ENCODE results near the gene WDR82.

The WDR82 gene

DNA sequence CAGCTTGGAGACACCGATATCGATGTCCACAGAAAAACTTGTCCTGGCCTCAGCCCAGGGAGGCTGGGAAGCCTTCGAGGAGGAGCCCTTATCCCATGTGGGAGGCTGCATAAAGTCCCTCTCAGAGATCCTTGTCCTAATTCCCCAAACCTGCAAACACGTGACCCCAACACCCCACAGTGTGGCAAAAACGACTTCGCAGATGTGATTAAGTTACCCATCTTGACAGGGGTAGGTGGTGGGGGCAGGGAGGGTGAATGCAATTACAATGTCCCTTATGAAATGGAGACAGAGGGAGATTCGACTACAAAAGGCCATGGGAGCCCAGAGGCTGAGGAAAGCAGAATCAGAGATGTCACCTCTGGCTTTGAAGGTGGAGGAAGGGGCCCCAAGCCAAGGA, 50.7 kb downstream of the WDR82 start:
- no peaks in the 10 kb centered on the region for H3K27me3 ChIP-seq (ENCODE audit: control insufficient read depth, insufficient read depth, low read length)
- H3K4me1 ChIP-seq (ENCODE audit: control insufficient read depth, insufficient read depth, low read length): no peaks in the 10 kb centered on the region
- no peaks in the 10 kb centered on the region for H3K9me3 ChIP-seq (ENCODE audit: control insufficient read depth, low read length)
- no peak overlapping the region for H3K9ac ChIP-seq (ENCODE audit: low read length)
- no peak overlapping the region for H3K4me3 ChIP-seq (ENCODE audit: low read length)
- peaks cover 17% of the 10 kb centered on the region for H3K36me3 ChIP-seq (ENCODE audit: control insufficient read depth, insufficient read depth, low read length)

DNA sequence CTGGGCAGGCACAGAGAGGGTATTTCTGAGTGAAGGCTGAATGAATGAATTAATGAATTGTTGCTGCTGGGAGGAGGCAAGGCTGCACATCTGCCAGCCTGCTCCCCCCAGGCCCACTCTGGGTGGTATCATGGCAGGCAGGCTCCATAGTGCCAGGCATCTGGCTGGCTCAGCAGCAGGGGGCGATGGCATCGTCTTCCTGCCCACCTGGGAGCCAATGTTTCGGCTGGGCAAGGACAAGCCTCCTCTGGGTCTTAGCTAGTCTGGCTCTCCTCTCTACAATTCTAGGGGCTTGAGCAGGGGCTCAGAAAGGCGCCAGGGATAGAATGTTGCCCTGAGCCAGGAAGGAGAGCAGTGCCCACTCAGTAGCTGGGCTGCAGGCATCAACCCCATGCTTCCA, 51.3 kb downstream of the WDR82 start:
- H3K36me3 ChIP-seq (ENCODE audit: control insufficient read depth, insufficient read depth, low read length): peaks cover 17% of the 10 kb centered on the region
- no peak overlapping the region for H3K9ac ChIP-seq (ENCODE audit: low read length)

DNA sequence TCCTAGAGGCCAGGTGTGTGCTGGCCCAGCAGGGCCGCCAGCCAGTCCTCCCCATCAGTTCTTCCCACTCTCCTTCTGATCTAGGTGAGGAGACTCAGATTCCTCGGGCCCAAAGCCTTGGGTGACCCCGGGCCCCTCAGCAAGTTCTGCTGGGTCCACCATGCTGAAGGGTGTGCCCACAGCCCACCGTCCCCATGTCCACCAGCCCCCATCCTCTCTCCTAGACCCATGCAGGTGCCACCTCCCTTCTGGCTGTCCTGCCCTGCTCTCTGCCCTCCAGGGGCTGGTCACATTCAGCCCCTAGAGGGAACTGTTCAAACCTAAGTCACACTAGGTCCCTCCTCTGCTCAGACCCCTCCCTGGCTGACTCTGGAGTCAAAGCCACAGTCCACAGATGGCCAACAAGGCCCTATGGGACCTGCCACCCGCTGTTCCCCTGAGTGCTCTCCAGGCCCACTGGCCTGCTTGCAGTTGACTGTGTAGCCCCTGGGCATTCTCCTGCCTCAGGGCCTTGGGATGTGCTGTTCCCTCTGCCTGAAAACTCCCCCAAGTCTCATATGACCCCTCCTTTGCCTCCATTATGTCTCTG, 52.1 kb downstream of the WDR82 start:
- H3K9me3 ChIP-seq (ENCODE audit: control insufficient read depth, low read length): no peaks in the 10 kb centered on the region
- no peaks in the 10 kb centered on the region for H3K27me3 ChIP-seq (ENCODE audit: control insufficient read depth, insufficient read depth, low read length)
- H3K4me3 ChIP-seq (ENCODE audit: low read length): no peak overlapping the region
- no peak overlapping the region for H3K9ac ChIP-seq (ENCODE audit: low read length)
- H3K36me3 ChIP-seq (ENCODE audit: control insufficient read depth, insufficient read depth, low read length): peaks cover 17% of the 10 kb centered on the region
- H3K4me1 ChIP-seq (ENCODE audit: control insufficient read depth, insufficient read depth, low read length): no peaks in the 10 kb centered on the region

More for the DNA sequence above, 51.3 kb downstream of the WDR82 start:
- no peaks in the 10 kb centered on the region for H3K9me3 ChIP-seq (ENCODE audit: control insufficient read depth, low read length)
- no peaks in the 10 kb centered on the region for H3K27me3 ChIP-seq (ENCODE audit: control insufficient read depth, insufficient read depth, low read length)
- H3K4me1 ChIP-seq (ENCODE audit: control insufficient read depth, insufficient read depth, low read length): no peaks in the 10 kb centered on the region
- no peak overlapping the region for H3K4me3 ChIP-seq (ENCODE audit: low read length)

DNA sequence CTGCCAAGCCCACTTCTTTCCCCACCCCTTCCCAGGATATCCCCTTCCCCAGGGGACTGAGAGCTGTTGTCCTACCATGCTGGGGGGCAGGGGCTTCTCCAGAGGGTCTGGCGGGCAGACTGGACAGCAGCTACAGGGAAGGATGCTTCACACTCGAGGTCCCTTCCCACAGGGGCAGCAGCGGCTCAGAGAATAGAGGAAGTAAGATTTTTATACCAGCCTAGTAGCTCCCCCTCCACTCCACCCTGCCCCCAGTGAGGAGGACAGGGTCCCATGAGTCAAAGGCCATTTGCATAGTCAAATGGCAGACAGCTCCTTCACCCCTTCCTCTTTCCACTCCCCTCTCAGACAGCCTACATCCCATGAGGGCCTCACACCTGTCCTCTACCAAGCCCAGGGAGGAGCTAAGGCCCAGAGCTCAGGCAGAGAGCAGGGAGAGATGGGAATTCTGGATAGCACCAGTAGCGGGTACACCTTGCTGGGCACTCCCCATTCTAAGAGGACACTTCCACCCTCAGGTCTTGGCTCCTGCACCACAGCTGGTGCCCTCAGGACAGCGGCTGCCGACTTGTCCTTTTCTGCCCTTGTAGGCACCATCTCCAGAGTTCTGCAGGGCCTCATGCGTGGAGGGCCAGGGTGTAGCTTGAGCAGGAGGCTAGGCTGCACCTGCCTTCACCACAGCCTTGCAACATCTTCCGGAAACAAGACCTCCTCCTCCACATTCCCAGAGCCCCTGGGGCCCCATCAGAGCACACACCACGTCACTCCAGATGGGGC, 52.8 kb downstream of the WDR82 start, which contains the start of gene TLR9:
TSS of gene TLR9 (minus strand) at position 194 of the 777 bp plus-strand sequence. CDS start at position 78, 116 bp downstream.
- H3K9me3 ChIP-seq (ENCODE audit: control insufficient read depth, low read length): no peaks in the 10 kb centered on the region
- H3K27me3 ChIP-seq (ENCODE audit: control insufficient read depth, insufficient read depth, low read length): no peaks in the 10 kb centered on the region
- H3K9ac ChIP-seq (ENCODE audit: low read length): no peak within 1 kb of the TSS
- peaks cover 17% of the 10 kb centered on the region for H3K36me3 ChIP-seq (ENCODE audit: control insufficient read depth, insufficient read depth, low read length)
- H3K4me3 ChIP-seq (ENCODE audit: low read length): no peak within 1 kb of the TSS
- H3K4me1 ChIP-seq (ENCODE audit: control insufficient read depth, insufficient read depth, low read length): peaks cover 4% of the 10 kb centered on the region

DNA sequence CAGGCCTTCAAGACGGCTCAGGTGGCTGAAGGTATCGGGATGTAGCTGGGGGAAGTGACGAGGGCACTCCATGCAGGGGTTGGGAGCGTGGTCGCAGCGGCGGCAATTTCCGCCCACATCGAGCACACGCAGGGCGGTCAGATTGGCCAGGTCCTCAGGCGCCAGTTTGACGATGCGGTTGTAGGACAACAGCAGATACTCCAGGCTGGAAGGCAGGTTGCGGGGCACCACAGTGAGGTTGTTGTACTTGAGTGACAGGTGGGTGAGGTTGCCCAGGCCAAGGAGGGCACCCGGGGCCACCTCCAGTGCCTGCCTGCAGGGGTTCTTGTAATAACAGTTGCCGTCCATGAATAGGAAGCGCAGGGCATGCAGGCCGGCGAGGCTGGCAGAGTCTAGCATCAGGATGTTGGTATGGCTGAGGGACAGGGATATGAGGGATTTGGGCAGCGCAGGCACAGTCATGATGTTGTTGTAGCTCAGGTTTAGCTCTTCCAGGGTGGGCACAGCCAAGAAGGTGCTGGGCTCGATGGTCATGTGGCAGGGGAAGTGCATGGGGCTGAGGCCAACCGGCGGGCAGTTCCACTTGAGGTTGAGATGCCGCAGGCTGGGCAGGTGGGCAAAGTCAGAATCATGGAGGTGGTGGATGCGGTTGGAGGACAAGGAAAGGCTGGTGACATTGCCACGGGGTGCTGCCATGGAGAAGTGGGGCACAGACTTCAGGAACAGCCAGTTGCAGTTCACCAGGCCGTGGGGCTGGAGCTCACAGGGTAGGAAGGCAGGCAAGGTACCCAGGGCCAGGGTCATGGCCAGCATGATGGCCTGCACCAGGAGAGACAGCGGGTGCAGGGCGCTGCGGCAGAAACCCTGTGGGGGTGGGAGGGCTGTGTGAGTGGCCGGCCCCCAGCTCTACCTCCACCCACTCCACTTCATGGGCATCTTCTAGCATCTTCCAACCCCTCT, 54.7 kb downstream of the WDR82 start:
- H3K4me3 ChIP-seq (ENCODE audit: low read length): no peak overlapping the region
- no peak overlapping the region for H3K9ac ChIP-seq (ENCODE audit: low read length)
- no peaks in the 10 kb centered on the region for H3K36me3 ChIP-seq (ENCODE audit: control insufficient read depth, insufficient read depth, low read length)
- no peaks in the 10 kb centered on the region for H3K27me3 ChIP-seq (ENCODE audit: control insufficient read depth, insufficient read depth, low read length)
- H3K4me1 ChIP-seq (ENCODE audit: control insufficient read depth, insufficient read depth, low read length): peaks cover 20% of the 10 kb centered on the region
- no peaks in the 10 kb centered on the region for H3K9me3 ChIP-seq (ENCODE audit: control insufficient read depth, low read length)

DNA sequence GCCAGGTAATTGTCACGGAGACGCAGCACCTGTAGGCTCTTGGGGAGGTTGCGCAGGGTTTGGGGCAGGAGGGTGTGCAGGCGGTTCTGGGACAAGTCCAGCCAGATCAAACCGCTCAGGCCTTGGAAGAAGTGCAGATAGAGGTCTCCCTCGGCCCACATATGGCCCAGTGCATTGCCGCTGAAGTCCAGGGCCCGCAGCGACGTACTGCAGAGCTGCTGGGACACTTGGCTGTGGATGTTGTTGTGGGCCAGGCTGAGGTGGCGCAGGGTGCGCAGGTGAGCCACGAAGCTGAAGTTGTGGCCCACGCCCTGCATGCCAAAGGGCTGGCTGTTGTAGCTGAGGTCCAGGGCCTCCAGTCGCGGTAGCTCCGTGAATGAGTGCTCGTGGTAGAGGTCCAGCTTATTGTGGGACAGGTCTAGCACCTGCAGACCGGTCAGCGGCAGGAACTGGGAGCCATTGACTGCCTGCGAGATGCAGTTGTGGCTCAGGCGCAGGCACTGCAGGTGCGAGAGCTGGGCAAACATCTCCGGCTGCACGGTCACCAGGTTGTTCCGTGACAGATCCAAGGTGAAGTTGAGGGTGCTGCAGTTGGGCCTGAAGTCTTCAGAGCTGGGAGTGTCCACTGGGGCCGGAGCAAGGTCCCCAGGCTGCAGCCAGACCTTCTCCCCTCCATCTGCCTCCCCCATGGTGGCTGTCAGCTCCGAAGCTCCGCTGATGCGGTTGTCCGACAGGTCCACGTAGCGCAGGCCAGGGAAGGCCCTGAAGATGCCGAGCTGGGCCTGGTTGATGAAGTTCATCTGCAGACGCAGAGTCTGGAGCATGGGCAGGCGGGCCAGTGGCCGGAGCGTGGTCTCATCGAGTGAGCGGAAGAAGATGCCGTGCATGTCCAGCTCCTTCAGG, 55.9 kb downstream of the WDR82 start:
- no peak overlapping the region for H3K4me3 ChIP-seq (ENCODE audit: low read length)
- peaks cover 32% of the 10 kb centered on the region for H3K4me1 ChIP-seq (ENCODE audit: control insufficient read depth, insufficient read depth, low read length)
- H3K36me3 ChIP-seq (ENCODE audit: control insufficient read depth, insufficient read depth, low read length): no peaks in the 10 kb centered on the region
- H3K9ac ChIP-seq (ENCODE audit: low read length): no peak overlapping the region
- H3K9me3 ChIP-seq (ENCODE audit: control insufficient read depth, low read length): no peaks in the 10 kb centered on the region
- H3K27me3 ChIP-seq (ENCODE audit: control insufficient read depth, insufficient read depth, low read length): no peaks in the 10 kb centered on the region

DNA sequence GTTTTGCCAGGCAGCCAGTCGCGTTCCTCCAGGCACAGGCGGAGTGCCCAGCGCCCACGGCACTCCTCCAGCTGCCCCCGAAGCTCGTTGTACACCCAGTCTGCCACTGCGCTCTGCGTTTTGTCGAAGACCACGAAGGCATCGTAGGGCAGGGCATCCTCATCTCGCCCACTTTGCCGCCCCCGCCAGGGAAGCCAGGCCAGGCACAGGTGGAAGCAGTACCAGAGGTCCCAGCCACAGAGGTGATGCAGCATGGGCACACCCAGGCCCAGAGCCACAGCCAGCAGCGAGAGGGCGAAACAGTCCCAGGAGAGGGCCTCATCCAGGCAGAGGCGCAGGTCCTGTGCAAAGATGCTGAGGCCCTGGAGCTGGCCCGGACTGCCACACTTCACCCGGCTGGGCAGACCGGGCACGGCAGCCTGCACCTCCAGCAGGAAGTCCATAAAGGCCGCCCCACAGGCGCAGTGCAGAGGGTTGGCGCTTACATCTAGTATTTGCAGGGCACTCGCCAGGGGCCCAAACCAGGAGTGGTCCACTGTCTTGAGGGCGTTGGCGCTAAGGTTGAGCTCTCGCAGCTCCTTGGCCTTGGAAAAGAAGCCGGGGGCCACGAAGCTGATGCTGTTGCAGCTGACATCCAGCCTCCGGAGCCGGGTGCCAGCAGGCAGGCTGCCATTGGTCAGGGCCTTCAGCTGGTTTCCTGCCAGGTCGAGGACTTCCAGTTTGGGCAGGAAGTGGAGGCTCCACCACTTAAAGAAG, 56.7 kb downstream of the WDR82 start:
- no peak overlapping the region for H3K9ac ChIP-seq (ENCODE audit: low read length)
- H3K4me1 ChIP-seq (ENCODE audit: control insufficient read depth, insufficient read depth, low read length): peaks cover 39% of the 10 kb centered on the region
- H3K9me3 ChIP-seq (ENCODE audit: control insufficient read depth, low read length): no peaks in the 10 kb centered on the region
- no peak overlapping the region for H3K4me3 ChIP-seq (ENCODE audit: low read length)
- H3K27me3 ChIP-seq (ENCODE audit: control insufficient read depth, insufficient read depth, low read length): no peaks in the 10 kb centered on the region
- H3K36me3 ChIP-seq (ENCODE audit: control insufficient read depth, insufficient read depth, low read length): no peaks in the 10 kb centered on the region

DNA sequence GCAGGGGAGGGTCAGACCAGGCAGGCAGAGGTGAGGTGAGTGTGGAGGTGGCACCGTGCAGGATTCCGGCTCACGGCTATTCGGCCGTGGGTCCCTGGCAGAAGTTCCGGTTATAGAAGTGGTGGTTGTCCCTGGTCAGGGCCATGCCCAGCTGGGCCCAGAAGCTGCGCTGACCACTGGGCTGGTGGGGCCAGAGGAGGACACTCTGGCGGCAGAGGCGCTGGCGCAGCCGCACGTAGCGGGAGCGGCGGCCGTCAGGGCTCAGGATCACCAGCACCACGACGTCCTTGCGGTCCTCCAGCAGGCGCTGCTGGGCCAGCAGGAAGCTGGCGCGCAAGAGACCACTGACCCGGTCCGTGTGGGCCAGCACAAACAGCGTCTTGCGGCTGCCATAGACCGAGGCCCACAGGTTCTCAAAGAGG, 57.3 kb downstream of the WDR82 start:
- H3K4me3 ChIP-seq (ENCODE audit: low read length): no peak overlapping the region
- peaks cover 45% of the 10 kb centered on the region for H3K4me1 ChIP-seq (ENCODE audit: control insufficient read depth, insufficient read depth, low read length)
- H3K9ac ChIP-seq (ENCODE audit: low read length): no peak overlapping the region

DNA sequence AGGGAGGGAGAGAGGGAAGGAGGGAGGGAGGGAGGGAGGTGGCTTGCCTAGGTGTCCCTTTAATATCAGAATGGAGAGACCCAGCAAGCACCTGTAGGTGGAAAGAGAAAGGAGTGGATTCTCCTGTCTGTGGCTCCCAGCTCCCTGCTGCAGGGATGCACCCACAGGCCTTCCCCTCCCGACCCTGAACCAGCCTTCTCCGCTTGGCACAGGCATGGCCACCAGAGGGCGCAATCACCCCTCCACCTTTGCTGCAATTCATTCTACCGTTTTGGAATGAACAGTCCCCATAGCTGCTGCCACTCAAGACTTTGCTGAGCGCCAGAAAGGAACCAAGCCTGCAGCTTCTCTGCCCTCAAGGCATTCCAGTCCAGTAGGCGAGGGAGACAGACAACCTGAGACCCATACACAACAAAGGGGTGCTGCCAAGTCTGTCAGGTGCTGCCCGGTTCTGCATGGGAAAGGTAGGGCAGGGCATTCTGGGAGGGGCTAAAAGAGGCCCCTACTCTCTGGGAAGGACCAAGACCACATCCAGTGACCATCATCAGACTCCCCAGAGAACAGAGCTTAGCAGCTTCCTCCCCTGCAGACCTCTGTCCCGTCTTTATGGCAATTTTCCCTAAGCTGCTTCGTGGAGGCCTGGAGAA, 57.9 kb downstream of the WDR82 start:
- Histone ChIP-seq H3K4me3 (ENCODE audit: low read length) (no peak overlapping the region), H3K9ac (ENCODE audit: low read length) (no peak overlapping the region), H3K27me3 (ENCODE audit: control insufficient read depth, insufficient read depth, low read length) (no peaks in the 10 kb centered on the region), H3K36me3 (ENCODE audit: control insufficient read depth, insufficient read depth, low read length) (no peaks in the 10 kb centered on the region), H3K9me3 (ENCODE audit: control insufficient read depth, low read length) (no peaks in the 10 kb centered on the region), H3K4me1 (ENCODE audit: control insufficient read depth, insufficient read depth, low read length) (peaks cover 51% of the 10 kb centered on the region)

More for the DNA sequence above, 57.3 kb downstream of the WDR82 start:
- Histone ChIP-seq H3K9me3 (ENCODE audit: control insufficient read depth, low read length) (no peaks in the 10 kb centered on the region), H3K36me3 (ENCODE audit: control insufficient read depth, insufficient read depth, low read length) (no peaks in the 10 kb centered on the region), H3K27me3 (ENCODE audit: control insufficient read depth, insufficient read depth, low read length) (no peaks in the 10 kb centered on the region)

DNA sequence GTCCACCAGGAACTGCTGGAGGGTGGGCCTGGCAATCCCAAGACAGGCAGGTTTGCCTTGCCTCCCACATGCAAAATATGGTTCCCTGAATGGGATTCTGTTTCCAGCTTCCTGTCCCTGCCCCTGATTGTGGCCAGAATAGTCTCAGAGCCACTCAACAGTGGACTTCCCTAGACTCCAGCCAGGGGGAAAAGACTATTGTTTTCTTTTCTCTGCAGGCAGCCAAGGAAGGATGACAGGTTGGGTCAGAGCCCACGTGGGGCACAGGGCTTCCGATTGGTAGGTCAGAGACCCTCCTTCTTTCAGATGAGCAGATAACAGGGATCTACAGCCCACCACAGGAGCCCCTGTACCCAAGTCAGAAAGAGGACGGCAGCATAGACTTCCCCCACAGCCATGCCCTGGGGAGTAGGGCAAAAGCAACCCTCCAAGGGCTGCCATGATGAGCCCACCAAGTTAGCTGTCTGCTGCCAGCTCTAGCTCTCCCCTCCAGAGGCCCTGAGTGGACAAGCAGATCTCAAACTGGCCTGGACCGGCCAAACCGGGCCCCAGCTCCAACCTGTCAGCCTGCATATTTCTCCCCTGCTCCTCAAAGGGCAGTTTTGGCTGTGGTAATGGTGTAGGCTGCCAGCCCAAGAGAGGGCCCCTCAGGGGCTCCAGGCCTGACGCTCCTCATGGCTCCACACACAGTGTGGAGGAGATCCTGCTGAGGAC, 59.4 kb downstream of the WDR82 start:
- Histone ChIP-seq H3K4me3 (ENCODE audit: low read length) (no peak overlapping the region), H3K9me3 (ENCODE audit: control insufficient read depth, low read length) (no peaks in the 10 kb centered on the region), H3K36me3 (ENCODE audit: control insufficient read depth, insufficient read depth, low read length) (peaks cover 7% of the 10 kb centered on the region), H3K9ac (ENCODE audit: low read length) (no peak overlapping the region), H3K27me3 (ENCODE audit: control insufficient read depth, insufficient read depth, low read length) (no peaks in the 10 kb centered on the region), H3K4me1 (ENCODE audit: control insufficient read depth, insufficient read depth, low read length) (peaks cover 63% of the 10 kb centered on the region)
